ENCODE results near the gene SUMO3. TPM values are rescaled to one million over a fixed set of nuclear protein-coding genes. Genes with fewer than 3 reads are reported as not detected.

Gene SUMO3
- polyA plus RNA-seq, 1 experiment = 82.6 TPM

GRCh38 chr21:44766818-44767354, 51.0 kb downstream of the SUMO3 start:
- ChIA-PET CTCF (interaction anchor here (1.2 kb wide), 1 partner anchor 12 kb away, joined by 3 read pairs; no protein-coding TSS in a partner anchor), POLR2A (no interaction called here)
- Histone ChIP-seq H3K36me3 (ENCODE audit: control insufficient read depth, insufficient read depth, low read length) (peaks cover 7% of the 10 kb centered on the region), H3K4me3 (ENCODE audit: low read depth, low read length) (no peak overlapping the region), H3K27me3 (ENCODE audit: control insufficient read depth, insufficient read depth, low read length) (no peaks in the 10 kb centered on the region)
- no peak for TF ChIP-seq CTCF (IDR thresholded peaks at IDR 0.05; ENCODE audit: insufficient read depth, low read depth, low read length)
- DNase-seq (ENCODE audit: low read depth) = no peak

- no peaks in the 10 kb centered on the region for H3K27me3 ChIP-seq (ENCODE audit: control insufficient read depth, insufficient read depth, low read length)
- no peak for TF ChIP-seq CTCF (IDR thresholded peaks at IDR 0.05; ENCODE audit: insufficient read depth, low read depth, low read length)
- DNase-seq (ENCODE audit: low read depth) = no peak
- H3K4me3 ChIP-seq (ENCODE audit: low read depth, low read length) = no peak overlapping the region
- H3K36me3 ChIP-seq (ENCODE audit: control insufficient read depth, insufficient read depth, low read length) = peaks cover 3% of the 10 kb centered on the region; the same call in 1 of the 2 replicates
- ChIA-PET CTCF (interaction anchor here (0.7 kb wide), 1 partner anchor 918 kb away, joined by 3 read pairs; no protein-coding TSS in a partner anchor), POLR2A (no interaction called here)
Observed at GRCh38 chr21:44766014-44766817, 51.6 kb downstream of the SUMO3 start.

- H3K4me3 ChIP-seq (ENCODE audit: low read depth, low read length) = no peak overlapping the region
- ChIA-PET CTCF (interaction anchor here (0.7 to 1.3 kb wide), 3 partner anchors 10 to 917 kb away, joined by 3 to 4 read pairs (median 3); no protein-coding TSS in a partner anchor), POLR2A (no interaction called here)
- no peak for DNase-seq (ENCODE audit: low read depth)
- peaks cover 3% of the 10 kb centered on the region; the same call in 1 of the 2 replicates for H3K36me3 ChIP-seq (ENCODE audit: control insufficient read depth, insufficient read depth, low read length)
- H3K27me3 ChIP-seq (ENCODE audit: control insufficient read depth, insufficient read depth, low read length) = no peaks in the 10 kb centered on the region
- no peak for TF ChIP-seq CTCF (IDR thresholded peaks at IDR 0.05; ENCODE audit: insufficient read depth, low read depth, low read length)
Observed at GRCh38 chr21:44765231-44766013, 52.4 kb downstream of the SUMO3 start.

GRCh38 chr21:44764319-44765230, 53.3 kb downstream of the SUMO3 start:
- no peak for TF ChIP-seq CTCF (IDR thresholded peaks at IDR 0.05; ENCODE audit: insufficient read depth, low read depth, low read length)
- H3K4me3 ChIP-seq (ENCODE audit: low read depth, low read length) = no peak overlapping the region
- H3K27me3 ChIP-seq (ENCODE audit: control insufficient read depth, insufficient read depth, low read length) = no peaks in the 10 kb centered on the region
- ChIA-PET POLR2A (no interaction called here), CTCF (interaction anchor here (0.9 to 1.3 kb wide), 3 partner anchors 9 to 144 kb away, joined by 3 to 4 read pairs (median 3); no protein-coding TSS in a partner anchor)
- H3K36me3 ChIP-seq (ENCODE audit: control insufficient read depth, insufficient read depth, low read length) = peaks cover 2% of the 10 kb centered on the region; the same call in 1 of the 2 replicates
- DNase-seq (ENCODE audit: low read depth) = no peak
